Keratinocyte (primary cell): ENCODE measurements around the gene HPF1. TPM values are rescaled to one million over a fixed set of nuclear protein-coding genes. Genes with fewer than 3 reads are reported as not detected.

ENCODE experiments used
- DNase-seq: peaks from one replicate; pipeline ENCODE4 v3.0.0-alpha.2; 2011; ENCODE audit warnings: low read depth, missing footprints, low spot score
- FAIRE-seq: peaks from 2 replicates; lab custom pipeline; 2011; peaks lifted over from hg19 to GRCh38; lab: Jason Lieb, UNC
- H2AFZ ChIP-seq: 2 replicates; pipeline ENCODE4 v1.6.0; 2012; ENCODE audit warnings: low read length, control low read depth, inconsistent platforms; ENCODE audit not compliant: control insufficient read depth
- H3K27ac ChIP-seq: 2 replicates; pipeline ENCODE4 v1.5.1; 2011; ENCODE audit warnings: low read length; ENCODE audit not compliant: control insufficient read depth, insufficient read depth
- H3K27me3 ChIP-seq: 3 replicates; pipeline ENCODE4 v1.6.0; 2011; ENCODE audit warnings: low read length; ENCODE audit not compliant: control insufficient read depth, insufficient read depth; ENCODE audit errors: extremely low read depth
- H3K36me3 ChIP-seq, 2 experiments: 2 replicates in 1 of 2; 3 replicates in 1 of 2; pipeline ENCODE4 v1.5.1; 2011; ENCODE audit warnings: low read length in 2 of 2, mild to moderate bottlenecking in 1 of 2; ENCODE audit not compliant: control insufficient read depth in 2 of 2, insufficient read depth in 2 of 2; ENCODE audit errors: extremely low read depth in 1 of 2
- H3K4me1 ChIP-seq: 3 replicates; pipeline ENCODE4 v1.5.1; 2011; ENCODE audit warnings: low read length; ENCODE audit not compliant: control insufficient read depth, insufficient read depth; ENCODE audit errors: extremely low read depth
- H3K4me2 ChIP-seq: 3 replicates; pipeline ENCODE4 v1.6.0; 2011; ENCODE audit warnings: low read depth, low read length; ENCODE audit not compliant: control insufficient read depth, insufficient read depth; ENCODE audit errors: extremely low read depth
- H3K4me3 ChIP-seq, 3 experiments: fragments of 200-600 bp in 1 of 3; sonication (generic) in 1 of 3; 2 replicates in 2 of 3; 3 replicates in 1 of 3; pipeline ENCODE4 v1.5.1; 2011 to 2016; ENCODE audit warnings: low read length in 3 of 3, mild to moderate bottlenecking in 3 of 3, control low read depth in 2 of 3, inconsistent platforms in 1 of 3, low read depth in 1 of 3, mixed read lengths in 1 of 3, mixed run types in 1 of 3, moderate library complexity in 1 of 3; ENCODE audit not compliant: control insufficient read depth in 2 of 3, insufficient read depth in 2 of 3; ENCODE audit errors: extremely low read depth in 1 of 3
- H3K79me2 ChIP-seq: 2 replicates; pipeline ENCODE4 v1.6.0; 2012; ENCODE audit warnings: low read length; ENCODE audit not compliant: control insufficient read depth, insufficient read depth
- H3K9ac ChIP-seq: 3 replicates; pipeline ENCODE4 v1.6.0; 2011; ENCODE audit warnings: low read length; ENCODE audit not compliant: control insufficient read depth, insufficient read depth; ENCODE audit errors: extremely low read depth
- H3K9me1 ChIP-seq: 3 replicates; pipeline ENCODE4 v1.6.0; 2011; ENCODE audit warnings: low read length; ENCODE audit not compliant: control insufficient read depth, insufficient read depth; ENCODE audit errors: extremely low read depth
- H3K9me3 ChIP-seq: 2 replicates; pipeline ENCODE4 v1.5.1; 2012; ENCODE audit warnings: low read depth, low read length; ENCODE audit not compliant: control insufficient read depth
- H4K20me1 ChIP-seq: 3 replicates; pipeline ENCODE4 v1.6.0; 2011; ENCODE audit warnings: low read length; ENCODE audit not compliant: control insufficient read depth, insufficient read depth; ENCODE audit errors: extremely low read depth
- CTCF ChIP-seq, 3 experiments: IDR thresholded peaks in 1 of 3; conservative IDR thresholded peaks in 1 of 3; optimal IDR thresholded peaks in 1 of 3; 2 replicates in 2 of 3; 3 replicates in 1 of 3; pipeline versions ENCODE3 to v1.5.1; 2011; ENCODE audit warnings: low read length in 3 of 3, mild to moderate bottlenecking in 3 of 3, moderate library complexity in 2 of 3, control low read depth in 1 of 3, inconsistent platforms in 1 of 3; ENCODE audit not compliant: insufficient read depth in 2 of 3; ENCODE audit errors: extremely low read depth in 1 of 3
- EZH2 ChIP-seq: IDR thresholded peaks from one replicate; pipeline ENCODE4 v1.6.1; 2012; ENCODE audit warnings: inconsistent platforms, mild to moderate bottlenecking, low read length, moderate library complexity
- dilution Hi-C: fragments of 300-500 bp; cut with MboI; formaldehyde crosslinking; loops from one replicate; pipeline ENCODE4 v1.7.0; 2020; ENCODE audit warnings: low sequenced_read_pairs; ENCODE audit not compliant: extremely low pct_ligation_motif_present
- polyA plus RNA-seq, 5 experiments: library from polyadenylated mRNA; depleted of rRNA in 3 of 5; stranded (reverse) in 3 of 5; stranded (forward) in 1 of 5; unstranded in 1 of 5; fragments of >200 nt; gene quantifications; 1 replicate in 1 of 5; 2 replicates in 3 of 5; 3 replicates in 1 of 5; pipeline versions ENCODE4 v1.2.1 to v1.2.3, GENCODE V29; 2011 to 2012; ENCODE audit warnings: missing spikeins in 2 of 5, low read depth in 1 of 5, low replicate concordance in 1 of 5

The HPF1 gene
- polyA plus RNA-seq, 1 donor (not counting 4 experiments of a cell fraction or from before 2014, with no cell fraction given): 19.1 TPM

GRCh38 chr4:169745291-169745690 is 12.5 kb downstream of the HPF1 start:
- TF ChIP-seq EZH2 (no peak), CTCF (optimal IDR thresholded peaks at IDR 0.05 in 1 of 3, IDR thresholded peaks at IDR 0.05 in 1 of 3, conservative IDR thresholded peaks at IDR 0.05 in 1 of 3; ENCODE audit: extremely low read depth in 1 of 3, insufficient read depth in 2 of 3, low read length in 3 of 3) (no peak)
- no peak for FAIRE-seq
- H2AFZ ChIP-seq: no peak overlapping the region
- H3K9me1 ChIP-seq: no peaks in the 10 kb centered on the region
- H3K4me2 ChIP-seq: peak overlapping the region; percentile 23
- H3K36me3 ChIP-seq: peaks cover 0 to 2% of the 10 kb centered on the region in 2 experiments
- peaks cover 12% of the 10 kb centered on the region for H3K4me1 ChIP-seq
- no peaks in the 10 kb centered on the region for H3K9me3 ChIP-seq
- dilution Hi-C loops: no loop called here
- peak overlapping the region; percentile 11 for H3K27ac ChIP-seq
- no peak overlapping the region for H3K4me3 ChIP-seq
- no peak for DNase-seq
- no peaks in the 10 kb centered on the region for H3K27me3 ChIP-seq
- no peaks in the 10 kb centered on the region for H4K20me1 ChIP-seq
- no peak overlapping the region for H3K9ac ChIP-seq
- H3K79me2 ChIP-seq: no peaks in the 10 kb centered on the region

GRCh38 chr4:169744601-169745000 is 13.1 kb downstream of the HPF1 start:
- Histone ChIP-seq H3K79me2 (no peaks in the 10 kb centered on the region), H2AFZ (no peak overlapping the region), H4K20me1 (no peaks in the 10 kb centered on the region), H3K9me1 (no peaks in the 10 kb centered on the region), H3K9ac (no peak overlapping the region), H3K4me2 (peak overlapping the region; percentile 16), H3K9me3 (no peaks in the 10 kb centered on the region), H3K4me1 (peaks cover 12% of the 10 kb centered on the region), H3K4me3 (no peak overlapping the region), H3K27me3 (no peaks in the 10 kb centered on the region), H3K36me3 (peaks cover 0 to 2% of the 10 kb centered on the region in 2 experiments), H3K27ac (peak overlapping the region; percentile 11)
- dilution Hi-C loops: no loop called here
- no peak for TF ChIP-seq CTCF (optimal IDR thresholded peaks at IDR 0.05 in 1 of 3, IDR thresholded peaks at IDR 0.05 in 1 of 3, conservative IDR thresholded peaks at IDR 0.05 in 1 of 3; ENCODE audit: extremely low read depth in 1 of 3, insufficient read depth in 2 of 3, low read length in 3 of 3)
- TF ChIP-seq EZH2: no peak
- FAIRE-seq: no peak
- no peak for DNase-seq
